Measurements from ENCODE around the gene P2RY11. TPM values are rescaled to one million over a fixed set of nuclear protein-coding genes. Genes with fewer than 3 reads are reported as not detected.
A peak's percentile ranks its signal among the peaks of the same experiment; 100 is the strongest.

Gene P2RY11
- polyA plus RNA-seq, 2 of the 4 experiments (the other 2 are of a cell fraction): 1.9 to 6.4 TPM

- ATAC-seq (peak in 1 of 2 experiments; percentile 1; a peak in 1 of 6 replicates), FAIRE-seq (no peak), DNase-seq (ENCODE audit: low read depth in 1 of 2, low spot score in 1 of 2) (no peak)
- Histone ChIP-seq H3K9me3 (no peaks in the 10 kb centered on the region), H3K27ac (no peak overlapping the region), H3K4me2 (no peak overlapping the region), H3K4me3 (no peak overlapping the region), H3K4me1 (peaks cover 23% of the 10 kb centered on the region; the same call in 2 of the 3 replicates)
- ChIA-PET POLR2A (interaction anchor here (0.6 to 1.0 kb wide), 2 partner anchors 10 to 251 kb away, joined by 3 to 9 read pairs; no protein-coding TSS in a partner anchor), CTCF (interaction anchor here (1.1 to 2.7 kb wide), 6 partner anchors 10 to 301 kb away, joined by 3 to 8 read pairs (median 4); partner anchors contain the start of genes ANGPTL6 and PPAN)
- peak; percentile 32; the same call in 1 of the 2 replicates for TF ChIP-seq POLR2AphosphoS2 (conservative IDR thresholded peaks at IDR 0.05; ENCODE audit: low read length)
- TF ChIP-seq NPAS2 (CRISPR knock-in tag; IDR thresholded peaks at IDR 0.05; ENCODE audit: borderline replicate concordance): no peak
- WGBS (ENCODE audit: missing lambda C conversion rate): 94% methylated on average over 7 of the region's 35 CpGs
These were observed 4.8 kb downstream of the P2RY11 start for GRCh38 chr19:10116085-10116865.

- no peak for TF ChIP-seq RFX5 (IDR thresholded peaks at IDR 0.05)
- TF ChIP-seq RNF2 (IDR thresholded peaks at IDR 0.05; ENCODE audit: borderline replicate concordance, low read depth): no peak
- no peak for TF ChIP-seq RCOR1 (IDR thresholded peaks at IDR 0.05; ENCODE audit: low read depth, low read length)
- TF ChIP-seq TFCP2L1 (CRISPR knock-in tag; IDR thresholded peaks at IDR 0.05): no peak
- no peak for TF ChIP-seq RARB (CRISPR knock-in tag; IDR thresholded peaks at IDR 0.05)
- TF ChIP-seq FOSL2 (IDR thresholded peaks at IDR 0.05): no peak
- no peak for TF ChIP-seq FOSL2 (CRISPR knock-in tag; IDR thresholded peaks at IDR 0.05)
- no peak for TF ChIP-seq MAX (IDR thresholded peaks at IDR 0.05)
- CTCF ChIA-PET: interaction anchor here (1.3 to 2.7 kb wide), 5 partner anchors 11 to 184 kb away, joined by 3 to 8 read pairs (median 5); partner anchors contain the start of genes ANGPTL6 and PPAN
- Histone ChIP-seq H3K4me3 (no peak overlapping the region), H3K27ac (no peak overlapping the region), H3K4me1 (peaks cover 15% of the 10 kb centered on the region; the same call in 2 of the 3 replicates), H3K9me3 (no peaks in the 10 kb centered on the region), H3K4me2 (no peak overlapping the region)
- 95% methylated on average over 12 of the region's 21 CpGs for WGBS (ENCODE audit: missing lambda C conversion rate)
- ATAC-seq (no peak), DNase-seq (ENCODE audit: low read depth in 1 of 2, low spot score in 1 of 2) (no peak), FAIRE-seq (no peak)
- POLR2A ChIA-PET: interaction anchor here (1.2 kb wide), 1 partner anchor 10 kb away, joined by 6 read pairs; the partner anchor contains the start of gene PPAN
These were observed 5.5 kb downstream of the P2RY11 start for GRCh38 chr19:10116866-10117616.

- ChIA-PET POLR2A (no interaction called here), CTCF (interaction anchor here (0.7 to 3.1 kb wide), 5 partner anchors 10 to 188 kb away, joined by 3 to 16 read pairs (median 3); no protein-coding TSS in a partner anchor)
These were observed 7.5 kb downstream of the P2RY11 start for GRCh38 chr19:10118960-10119359.

More at GRCh38 chr19:10118960-10119359, 7.5 kb downstream of the P2RY11 start:
- Histone ChIP-seq H3K4me3 (peak overlapping the region; percentile 89), H3K4me2 (peak overlapping the region; percentile 97), H3K9me3 (no peaks in the 10 kb centered on the region), H3K4me1 (0 out of 3 replicates have a peak, but pooled peaks cover 5% of the 10 kb centered on the region), H3K27ac (peak overlapping the region; percentile 85 to 92)
- DNase-seq (ENCODE audit: low read depth in 1 of 2, low spot score in 1 of 2) (no peak), FAIRE-seq (no peak), ATAC-seq (no peak; a peak in 1 of 6 replicates)
- no peak for TF ChIP-seq REST (IDR thresholded peaks at IDR 0.05)
- TF ChIP-seq CBX2 (IDR thresholded peaks at IDR 0.05; ENCODE audit: borderline replicate concordance, low read depth): no peak
- no peak for TF ChIP-seq CEBPB (IDR thresholded peaks at IDR 0.05)
- no peak for TF ChIP-seq PHF8 (IDR thresholded peaks at IDR 0.05; ENCODE audit: borderline replicate concordance, low read depth)
- TF ChIP-seq JUN (IDR thresholded peaks at IDR 0.05): no peak
- no peak for TF ChIP-seq NPAS2 (CRISPR knock-in tag; IDR thresholded peaks at IDR 0.05; ENCODE audit: borderline replicate concordance)
- no peak for TF ChIP-seq MYC (IDR thresholded peaks at IDR 0.05; ENCODE audit: borderline replicate concordance, low read length)
- TF ChIP-seq RCOR1 (IDR thresholded peaks at IDR 0.05; ENCODE audit: low read depth, low read length): no peak
- 23% methylated on average over 7 of the region's 12 CpGs for WGBS (ENCODE audit: missing lambda C conversion rate)
